ENCODE results near the gene ATXN1. TPM values are rescaled to one million over a fixed set of nuclear protein-coding genes. Genes with fewer than 3 reads are reported as not detected.
A peak's percentile ranks its signal among the peaks of the same experiment; 100 is the strongest.
"Not testable (repeated sequence)": the region's sequence is repeated elsewhere in the genome, so short reads cannot be mapped to it uniquely, and the experiment has no call there.

The ATXN1 gene
- total RNA-seq, 2 donors from 2014 or later, result 56.4 to 103 TPM

GRCh38 chr6:16722630-16723029, 38.6 kb downstream of the ATXN1 start:
- Mint-ChIP-seq H3K36me3 (no peaks in the 10 kb centered on the region), H3K27me3 (no peaks in the 10 kb centered on the region), H3K9me3 (no peaks in the 10 kb centered on the region), H3K4me3 (no peak overlapping the region), H3K27ac (no peak overlapping the region), H3K4me1 (ENCODE audit: low read depth in 2 of 2) (peaks cover 28 to 30% of the 10 kb centered on the region in 2 donors)
- DNase-seq (ENCODE audit: low spot score) (no peak), ATAC-seq (no peak)

- Mint-ChIP-seq H3K9me3 (no peaks in the 10 kb centered on the region), H3K36me3 (no peaks in the 10 kb centered on the region), H3K4me3 (no peak overlapping the region), H3K27ac (no peak overlapping the region), H3K27me3 (no peaks in the 10 kb centered on the region), H3K4me1 (ENCODE audit: low read depth in 2 of 2) (peaks cover 35% of the 10 kb centered on the region in 2 donors)
- ATAC-seq (no peak), DNase-seq (ENCODE audit: low spot score) (no peak)
These were observed 39.3 kb downstream of the ATXN1 start for GRCh38 chr6:16721977-16722376.

GRCh38 chr6:16720861-16721260, 40.4 kb downstream of the ATXN1 start:
- ATAC-seq (no peak), DNase-seq (ENCODE audit: low spot score) (no peak)
- Mint-ChIP-seq H3K4me1 (ENCODE audit: low read depth in 2 of 2) (peaks cover 40 to 45% of the 10 kb centered on the region in 2 donors), H3K27me3 (no peaks in the 10 kb centered on the region), H3K27ac (no peak overlapping the region), H3K4me3 (no peak overlapping the region), H3K9me3 (no peaks in the 10 kb centered on the region), H3K36me3 (no peaks in the 10 kb centered on the region)

GRCh38 chr6:16719488-16719887, 41.8 kb downstream of the ATXN1 start:
- H3K4me3 Mint-ChIP-seq, result no peak overlapping the region
- no peaks in the 10 kb centered on the region for H3K9me3 Mint-ChIP-seq
- DNase-seq (ENCODE audit: low spot score), result no peak
- peaks cover 37 to 42% of the 10 kb centered on the region in 2 donors for H3K4me1 Mint-ChIP-seq (ENCODE audit: low read depth in 2 of 2)
- ATAC-seq, result no peak
- H3K27ac Mint-ChIP-seq, result peak overlapping the region; percentile 17 to 64
- H3K36me3 Mint-ChIP-seq, result no peaks in the 10 kb centered on the region
- no peaks in the 10 kb centered on the region for H3K27me3 Mint-ChIP-seq

GRCh38 chr6:16718356-16718755, 42.9 kb downstream of the ATXN1 start:
- Mint-ChIP-seq H3K27me3 (no peaks in the 10 kb centered on the region), H3K4me1 (ENCODE audit: low read depth in 2 of 2) (peaks cover 39 to 43% of the 10 kb centered on the region in 2 donors), H3K27ac (peak overlapping the region in 1 of 2 donors; percentile 47), H3K36me3 (no peaks in the 10 kb centered on the region), H3K4me3 (no peak overlapping the region), H3K9me3 (no peaks in the 10 kb centered on the region)
- DNase-seq (ENCODE audit: low spot score) (no peak), ATAC-seq (no peak)

GRCh38 chr6:16717275-16717942, 43.9 kb downstream of the ATXN1 start:
- ATAC-seq (no peak), DNase-seq (ENCODE audit: low spot score) (no peak)
- Mint-ChIP-seq H3K27me3 (no peaks in the 10 kb centered on the region), H3K9me3 (no peaks in the 10 kb centered on the region), H3K4me1 (ENCODE audit: low read depth in 2 of 2) (peaks cover 48 to 50% of the 10 kb centered on the region in 2 donors), H3K4me3 (no peak overlapping the region), H3K27ac (peak overlapping the region in 1 of 2 donors; percentile 47), H3K36me3 (peaks cover 4% of the 10 kb centered on the region)

GRCh38 chr6:16716321-16716858, 44.9 kb downstream of the ATXN1 start:
- DNase-seq (ENCODE audit: low spot score), result no peak
- no peaks in the 10 kb centered on the region for H3K27me3 Mint-ChIP-seq
- no peak overlapping the region for H3K4me3 Mint-ChIP-seq
- no peak for ATAC-seq
- no peak overlapping the region for H3K27ac Mint-ChIP-seq
- peaks cover 57 to 59% of the 10 kb centered on the region in 2 donors for H3K4me1 Mint-ChIP-seq (ENCODE audit: low read depth in 2 of 2)
- H3K36me3 Mint-ChIP-seq, result peaks cover 4% of the 10 kb centered on the region
- no peaks in the 10 kb centered on the region for H3K9me3 Mint-ChIP-seq

GRCh38 chr6:16713597-16713996, 47.7 kb downstream of the ATXN1 start:
- H3K4me1 Mint-ChIP-seq (ENCODE audit: low read depth in 2 of 2), result peaks cover 47 to 53% of the 10 kb centered on the region in 2 donors
- no peaks in the 10 kb centered on the region for H3K27me3 Mint-ChIP-seq
- DNase-seq (ENCODE audit: low spot score), result no peak
- peaks cover 4% of the 10 kb centered on the region for H3K36me3 Mint-ChIP-seq
- no peak for ATAC-seq
- peak overlapping the region; percentile 84 for H3K4me3 Mint-ChIP-seq
- H3K9me3 Mint-ChIP-seq, result no peaks in the 10 kb centered on the region
- H3K27ac Mint-ChIP-seq, result peak overlapping the region; percentile 92 to 93

GRCh38 chr6:16712931-16713484, 48.3 kb downstream of the ATXN1 start:
- peak overlapping the region; percentile 84 for H3K4me3 Mint-ChIP-seq
- peak overlapping the region; percentile 92 to 93 for H3K27ac Mint-ChIP-seq
- H3K4me1 Mint-ChIP-seq (ENCODE audit: low read depth in 2 of 2), result peaks cover 47 to 59% of the 10 kb centered on the region in 2 donors
- H3K9me3 Mint-ChIP-seq, result no peaks in the 10 kb centered on the region
- H3K27me3 Mint-ChIP-seq, result no peaks in the 10 kb centered on the region
- DNase-seq (ENCODE audit: low spot score) (no peak), ATAC-seq (peak; percentile 60 to 84)
- H3K36me3 Mint-ChIP-seq, result peaks cover 4% of the 10 kb centered on the region

- Mint-ChIP-seq H3K36me3 (peaks cover 6% of the 10 kb centered on the region), H3K27me3 (no peaks in the 10 kb centered on the region), H3K9me3 (no peaks in the 10 kb centered on the region), H3K27ac (peak overlapping the region; percentile 92 to 93), H3K4me3 (peak overlapping the region; percentile 84), H3K4me1 (ENCODE audit: low read depth in 2 of 2) (peaks cover 42 to 63% of the 10 kb centered on the region in 2 donors)
- ATAC-seq (peak; percentile 92), DNase-seq (ENCODE audit: low spot score) (peak; percentile 72)
These were observed 48.9 kb downstream of the ATXN1 start for GRCh38 chr6:16712255-16712930.

GRCh38 chr6:16711546-16712254, 49.6 kb downstream of the ATXN1 start:
- Mint-ChIP-seq H3K36me3 (peaks cover 8% of the 10 kb centered on the region), H3K4me1 (ENCODE audit: low read depth in 2 of 2) (peaks cover 44 to 64% of the 10 kb centered on the region in 2 donors), H3K27me3 (no peaks in the 10 kb centered on the region), H3K27ac (peak overlapping the region; percentile 92 to 93), H3K4me3 (peak overlapping the region; percentile 84), H3K9me3 (no peaks in the 10 kb centered on the region)
- ATAC-seq (peak in 1 of 2 donors; percentile 58), DNase-seq (ENCODE audit: low spot score) (no peak)

GRCh38 chr6:16706911-16707783, 54.1 kb downstream of the ATXN1 start:
- H3K36me3 Mint-ChIP-seq, result peaks cover 4% of the 10 kb centered on the region
- no peaks in the 10 kb centered on the region for H3K27me3 Mint-ChIP-seq
- no peak for ATAC-seq
- H3K4me1 Mint-ChIP-seq (ENCODE audit: low read depth in 2 of 2), result peaks cover 40 to 62% of the 10 kb centered on the region in 2 donors
- DNase-seq (ENCODE audit: low spot score), result no peak
- H3K27ac Mint-ChIP-seq, result peak overlapping the region; percentile 1 to 32
- H3K9me3 Mint-ChIP-seq, result no peaks in the 10 kb centered on the region
- peak overlapping the region; percentile 38 for H3K4me3 Mint-ChIP-seq

- Mint-ChIP-seq H3K4me1 (ENCODE audit: low read depth in 2 of 2) (peaks cover 37 to 57% of the 10 kb centered on the region in 2 donors), H3K27ac (peak overlapping the region; percentile 16 to 32), H3K4me3 (peak overlapping the region; percentile 52)
- not testable (repeated sequence) for H3K27me3 Mint-ChIP-seq; DNase-seq (ENCODE audit: low spot score); ATAC-seq; H3K9me3 Mint-ChIP-seq; H3K36me3 Mint-ChIP-seq
These were observed 54.8 kb downstream of the ATXN1 start for GRCh38 chr6:16706491-16706890.

Measured in natural killer cell treated with Interleukin-12 subunit alpha and Interleukin-12 subunit beta and Interleukin-15 and Interleukin-18, amount 100 ng/mL, for 72 hours (primary cell).